Activated CD8-positive, alpha-beta memory T cell treated with anti-CD3 and anti-CD28 coated beads, Interleukin-2, amount 50 U/mL, for 1 hour (primary cell): ENCODE results near the gene RHBDF2.

ENCODE experiments used
- DNase-seq: peaks from one replicate; pipeline ENCODE4 v3.0.0-alpha.2; 2020; ENCODE audit errors: extremely low read depth

Gene RHBDF2

DNA sequence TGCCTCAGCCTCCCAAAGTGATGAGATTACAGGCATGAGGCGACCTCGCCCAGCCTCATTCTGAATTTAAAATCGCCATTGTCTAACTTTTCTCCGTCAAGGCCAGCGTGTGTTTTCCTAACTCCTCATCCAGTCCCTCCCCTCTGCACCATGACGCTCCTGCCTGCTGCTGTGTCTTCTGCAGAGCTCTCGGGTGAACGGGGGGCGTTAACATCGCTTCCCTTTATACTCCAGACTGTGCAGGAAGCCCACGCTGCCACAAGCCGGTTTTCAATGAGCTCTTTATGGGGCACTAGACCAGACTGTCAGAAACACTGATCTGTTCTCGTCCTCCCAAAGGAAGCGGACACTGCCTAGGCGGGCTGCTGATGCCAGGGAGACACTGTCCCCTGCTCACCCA, 20.6 kb downstream of the RHBDF2 start:
- no peak for DNase-seq

- no peak for DNase-seq
Observed at GRCh38 chr17:76479515-76480060, 21.6 kb downstream of the RHBDF2 start.

GRCh38 chr17:76478730-76479514, 22.3 kb downstream of the RHBDF2 start:
- no peak for DNase-seq

DNA sequence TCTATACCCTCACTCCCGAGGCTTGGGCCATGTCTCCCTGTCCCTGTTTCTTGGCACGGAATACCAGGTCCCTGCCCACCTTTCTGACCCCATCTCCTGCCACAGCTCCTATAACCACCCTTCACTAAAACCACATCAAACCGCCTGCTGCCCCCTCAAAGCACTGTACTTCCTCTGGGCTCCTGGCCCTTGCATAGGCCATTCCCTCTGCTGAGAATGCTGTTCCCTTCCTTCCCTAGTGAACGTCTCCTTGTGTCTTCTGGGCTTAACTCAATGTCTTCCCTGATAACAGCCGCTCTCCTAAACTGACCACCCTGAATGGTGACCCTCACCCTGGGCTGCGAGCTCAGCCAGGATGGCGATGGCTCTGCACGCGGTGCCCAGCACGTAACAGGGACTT, 23.1 kb downstream of the RHBDF2 start:
- DNase-seq, result no peak

- no peak for DNase-seq
Observed at GRCh38 chr17:76477576-76477975, 23.6 kb downstream of the RHBDF2 start.

DNA sequence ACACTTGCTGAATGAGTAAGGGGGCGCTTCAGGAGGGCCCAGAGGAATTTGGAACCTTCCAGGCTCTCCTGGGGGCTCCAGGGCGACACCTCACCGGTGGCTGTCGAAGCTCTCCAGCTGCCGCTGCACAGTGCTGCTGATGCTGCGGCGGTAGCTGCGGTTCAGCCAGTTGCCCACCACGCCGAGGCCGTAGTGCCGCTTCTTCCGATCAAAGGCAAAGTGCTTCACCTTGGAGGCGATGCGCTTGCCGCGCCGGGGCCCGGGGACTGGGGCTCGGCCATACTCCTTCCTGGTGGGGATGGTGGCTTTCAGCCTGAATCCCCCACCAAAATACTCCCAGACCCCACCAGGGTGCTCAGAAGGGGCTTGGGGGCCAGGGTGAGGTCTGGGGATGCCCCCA, 24.5 kb downstream of the RHBDF2 start:
- DNase-seq, result no peak

DNA sequence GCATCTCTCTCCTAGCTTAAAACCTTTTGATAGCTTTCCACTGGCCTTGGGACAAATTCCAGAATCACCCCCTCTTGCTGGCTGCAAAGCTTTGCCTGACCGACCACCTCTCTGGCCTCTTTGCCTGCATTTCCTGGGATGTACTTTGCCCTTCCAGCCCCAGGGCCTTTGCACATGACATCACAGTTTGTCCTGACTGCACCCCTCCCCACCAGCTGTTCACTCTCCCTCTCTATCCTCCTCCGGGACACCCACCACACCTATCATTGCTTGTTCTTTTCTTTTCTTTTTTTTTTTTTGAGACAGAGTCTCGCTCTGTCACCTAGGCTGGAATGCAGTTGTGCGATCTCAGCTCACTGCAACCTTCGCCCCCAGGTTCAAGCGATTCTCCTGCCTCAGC, 25.9 kb downstream of the RHBDF2 start:
- DNase-seq, result no peak

DNA sequence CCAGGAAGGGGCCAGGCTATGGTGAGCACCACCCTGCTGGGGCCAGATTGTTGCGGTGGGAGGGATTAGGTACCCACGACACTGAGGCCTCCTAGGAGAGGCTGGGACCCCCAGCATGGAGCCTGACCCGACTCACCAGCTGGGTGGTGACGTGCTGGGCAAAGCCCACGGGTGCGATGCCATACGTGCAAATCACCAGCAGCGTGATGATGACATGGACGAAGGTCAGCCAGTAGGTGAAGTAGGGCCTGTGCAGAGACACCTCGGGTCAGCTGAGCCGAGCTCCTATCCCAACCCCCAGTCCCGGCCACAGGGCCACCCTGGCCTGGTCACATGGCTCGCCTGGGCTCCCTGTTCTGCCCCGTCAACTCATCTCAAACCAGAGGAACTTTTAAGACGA, 26.3 kb downstream of the RHBDF2 start:
- no peak for DNase-seq

DNA sequence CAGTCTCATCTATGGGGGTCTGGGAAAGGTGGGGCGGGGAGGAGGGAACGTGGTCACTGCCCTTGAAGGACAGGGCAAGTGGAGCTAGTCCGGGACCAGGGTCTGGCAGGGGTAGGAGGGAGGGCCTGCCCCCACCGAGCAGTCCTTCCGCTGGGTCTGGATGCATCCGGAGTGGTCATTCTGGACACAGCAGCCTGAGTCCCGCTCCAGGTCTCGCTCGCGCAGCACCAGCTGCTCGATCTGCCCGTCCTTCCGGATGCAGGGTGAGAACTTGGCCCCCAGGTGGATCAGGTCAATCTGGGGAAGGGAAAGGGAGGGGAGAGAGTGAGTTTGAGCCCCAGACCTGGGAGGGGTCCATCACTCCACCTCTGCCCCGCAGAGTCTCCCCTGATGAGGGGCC, 27.0 kb downstream of the RHBDF2 start:
- no peak for DNase-seq

- no peak for DNase-seq
Observed at GRCh38 chr17:76473541-76473985, 27.7 kb downstream of the RHBDF2 start.

DNA sequence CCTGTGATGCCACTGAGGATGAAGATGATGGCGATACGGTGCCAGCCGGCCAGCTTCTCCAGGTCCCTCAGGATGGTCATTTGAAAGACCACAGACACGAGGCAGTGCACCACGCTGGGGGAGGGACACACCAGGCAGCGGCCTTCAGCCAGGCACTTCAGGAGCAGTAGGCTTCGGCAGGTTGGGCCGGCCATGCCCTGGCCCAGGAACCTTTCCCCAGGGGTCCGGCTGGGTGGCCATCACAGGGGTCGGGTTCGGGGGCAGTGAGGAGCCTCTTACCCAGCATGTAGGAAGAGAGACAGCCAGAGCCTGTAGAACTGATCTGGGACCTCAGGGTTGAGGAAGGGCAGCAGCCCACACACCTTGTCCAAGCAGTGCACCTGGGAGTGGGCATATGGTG, 28.5 kb downstream of the RHBDF2 start:
- DNase-seq, result no peak

GRCh38 chr17:76472258-76472645, 29.0 kb downstream of the RHBDF2 start:
- no peak for DNase-seq

GRCh38 chr17:76471498-76472257, 29.5 kb downstream of the RHBDF2 start:
- DNase-seq, result no peak

DNA sequence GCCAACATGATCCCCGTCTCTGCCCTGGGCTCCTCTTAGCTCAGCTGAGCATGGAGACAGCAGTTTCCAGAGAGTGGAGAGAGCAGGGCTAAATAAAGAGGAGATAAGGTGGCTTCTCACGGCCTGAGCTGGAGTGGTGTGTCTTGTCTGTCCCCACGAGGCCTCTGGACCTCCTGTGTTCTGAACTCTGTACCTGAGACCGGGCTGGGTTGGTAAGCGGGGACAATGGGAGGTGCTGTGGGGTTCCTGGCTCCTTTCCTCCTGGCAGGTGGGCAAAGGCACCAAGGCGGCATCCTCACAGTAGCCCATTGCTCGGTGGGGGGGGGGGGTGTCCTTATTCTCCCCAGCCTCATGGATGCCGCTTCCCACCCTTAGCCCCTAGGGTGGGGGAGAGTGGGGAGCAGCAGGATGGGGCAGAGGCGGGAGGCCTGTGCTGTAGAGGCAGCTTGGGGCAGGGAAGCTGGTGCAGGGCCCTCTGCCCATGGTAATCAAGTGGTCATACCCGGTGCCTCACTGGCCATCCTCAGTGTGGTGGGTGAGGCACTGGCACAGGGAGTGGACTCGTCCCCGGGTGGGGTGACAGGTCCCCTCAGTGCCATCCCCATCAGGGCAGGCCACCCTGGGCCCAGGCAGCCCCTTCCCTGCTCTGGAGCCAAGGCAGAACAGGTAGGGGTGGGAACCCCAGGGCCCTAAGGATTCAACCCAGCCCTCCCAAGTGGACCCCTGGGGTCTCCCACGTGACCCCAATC, 31.1 kb downstream of the RHBDF2 start:
- DNase-seq, result no peak

GRCh38 chr17:76469076-76469990, 31.9 kb downstream of the RHBDF2 start:
- DNase-seq, result no peak

- no peak for DNase-seq
Observed at GRCh38 chr17:76468634-76469010, 32.6 kb downstream of the RHBDF2 start.

DNA sequence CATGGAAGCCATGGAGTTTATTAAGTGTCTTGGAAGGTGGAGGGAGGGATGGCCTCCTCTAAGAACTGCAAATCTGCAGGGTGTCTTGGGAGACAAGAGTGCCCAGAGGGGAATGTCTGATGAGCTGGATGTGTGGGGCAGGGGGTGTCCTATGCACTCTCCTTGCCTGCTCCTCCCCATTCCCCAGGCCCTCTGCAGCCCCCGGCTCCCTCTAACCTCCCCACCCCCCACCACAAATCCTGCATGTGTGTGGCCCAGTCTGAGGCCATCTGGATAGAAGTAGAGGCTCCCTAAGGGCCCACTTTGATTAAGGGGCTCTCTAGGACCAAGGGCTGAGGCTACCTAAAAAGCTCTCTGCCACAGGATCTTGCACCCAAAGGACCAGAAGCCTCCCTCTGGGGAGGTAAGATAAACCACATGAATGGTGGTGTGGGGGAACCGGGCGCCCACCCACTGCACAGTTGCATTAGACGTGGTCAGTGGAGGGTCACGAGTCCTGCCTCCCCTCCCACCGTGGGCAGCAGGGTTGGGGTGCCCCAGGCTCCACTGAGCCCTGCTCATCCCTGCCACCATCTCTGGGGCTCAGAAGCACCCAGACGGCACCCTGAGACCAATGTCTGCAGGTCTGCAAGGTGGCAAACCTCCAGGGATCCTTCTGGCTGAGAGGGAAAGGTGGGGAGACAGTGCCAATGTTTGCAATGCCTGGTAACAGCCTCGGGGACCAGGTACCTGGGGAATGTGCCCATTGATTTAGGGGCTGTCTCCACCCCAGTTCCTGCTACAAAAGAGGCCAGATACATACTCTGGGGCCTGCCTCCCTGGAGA, 33.2 kb downstream of the RHBDF2 start:
- no peak for DNase-seq

GRCh38 chr17:76467366-76467765, 33.9 kb downstream of the RHBDF2 start, which contains the start of gene AANAT:
AANAT (plus strand) TSS chr17:76467603; CDS start chr17:76468747, 1,144 bp downstream.
- DNase-seq, result no peak

DNA sequence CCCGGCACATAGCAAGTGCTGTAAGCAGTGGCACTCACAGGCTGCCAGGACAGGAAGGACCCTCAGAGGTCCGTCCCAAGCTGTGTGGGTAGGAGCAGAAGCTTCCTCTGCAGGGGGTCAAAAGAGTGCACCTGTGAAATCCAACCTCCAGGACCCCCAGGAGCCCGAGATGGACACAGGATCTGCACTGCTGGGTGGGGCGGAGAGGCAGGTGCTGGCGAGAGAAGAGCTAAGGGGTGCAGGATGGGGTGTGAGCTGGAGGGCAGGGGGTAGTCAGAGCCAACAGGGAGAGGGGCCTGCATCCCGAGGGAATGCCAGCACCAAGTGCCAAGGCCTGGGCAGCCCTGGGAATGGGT, 34.5 kb downstream of the RHBDF2 start:
- DNase-seq, result no peak

DNA sequence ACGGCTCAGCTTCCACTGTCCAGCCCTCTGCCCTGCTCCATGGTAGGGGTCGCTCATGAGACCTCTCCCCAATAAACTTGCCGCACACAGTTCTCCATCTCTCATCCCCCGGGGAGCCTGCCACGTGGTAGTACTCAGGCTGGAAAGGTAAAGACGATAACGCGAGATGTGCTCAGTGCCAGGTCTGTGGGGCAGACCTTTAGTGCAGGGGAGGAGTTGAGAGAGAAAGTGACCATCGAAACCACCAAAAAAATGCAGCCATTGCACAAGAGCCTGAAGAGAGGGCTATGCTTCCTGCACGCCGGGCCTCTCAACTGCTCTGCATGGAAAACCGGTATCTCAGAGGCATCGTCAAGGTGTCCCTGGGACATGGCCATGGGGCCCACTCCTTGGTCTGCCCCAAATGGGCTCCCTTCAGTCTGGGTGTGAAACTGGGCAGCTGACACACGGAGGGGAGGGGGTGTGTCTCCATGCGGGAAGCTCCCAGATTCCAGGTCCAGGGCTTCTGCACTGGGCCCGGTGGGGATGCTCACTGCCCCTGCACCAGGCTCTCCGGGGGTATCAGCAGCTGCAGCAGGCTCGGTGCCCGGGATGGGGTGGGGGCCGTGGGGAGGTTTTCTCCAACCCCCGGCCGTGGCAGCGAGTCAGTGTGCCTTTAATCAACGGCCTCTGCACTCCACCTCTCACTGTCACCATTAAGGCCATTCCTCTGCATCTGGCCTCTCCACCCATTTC, 38.5 kb downstream of the RHBDF2 start:
- DNase-seq, result no peak
